Kidney (tissue), 14 donors: ENCODE results near the gene AFF3. TPM values are rescaled to one million over a fixed set of nuclear protein-coding genes. Genes with fewer than 3 reads are reported as not detected.

Source experiments
- DNase-seq, 5 donors: peaks; one replicate each; pipeline ENCODE4 v3.0.0-alpha.2; 2013 to 2020
- FAIRE-seq: peaks from 2 replicates; lab custom pipeline; 2012; peaks lifted over from hg19 to GRCh38; lab: Jason Lieb, UNC
- H3K27ac ChIP-seq, 2 donors: one replicate each; pipeline ENCODE4 v1.7.0; 2013; ENCODE audit warnings: low read depth in 2 of 2, low read length in 2 of 2, inconsistent platforms in 1 of 2
- H3K27me3 ChIP-seq: one replicate; pipeline ENCODE4 v1.7.1; 2013; ENCODE audit warnings: low read length, inconsistent platforms; ENCODE audit not compliant: control insufficient read depth, insufficient read depth
- H3K36me3 ChIP-seq, 3 donors: one replicate each; pipeline versions ENCODE4 v1.7.0 to v1.7.1; 2013; ENCODE audit warnings: low read length in 3 of 3, control low read depth in 1 of 3, inconsistent platforms in 1 of 3; ENCODE audit not compliant: insufficient read depth in 3 of 3, control insufficient read depth in 2 of 3
- H3K4me1 ChIP-seq, 3 donors: one replicate each; pipeline versions ENCODE4 v1.7.0 to v1.7.1; 2013; ENCODE audit warnings: low read length in 3 of 3, inconsistent platforms in 1 of 3, low read depth in 1 of 3; ENCODE audit not compliant: control insufficient read depth in 2 of 3, insufficient read depth in 2 of 3
- H3K4me3 ChIP-seq, 3 donors: one replicate each; pipeline versions ENCODE4 v1.7.0 to v1.8.1; 2013; ENCODE audit warnings: low read length in 3 of 3, control low read depth in 1 of 3, inconsistent platforms in 1 of 3
- H3K9ac ChIP-seq, 3 donors: one replicate each; pipeline versions ENCODE4 v1.7.0 to v1.7.1; 2013; ENCODE audit warnings: low read length in 3 of 3, control low read depth in 1 of 3, inconsistent platforms in 1 of 3
- H3K9me3 ChIP-seq, 3 donors: one replicate each; pipeline versions ENCODE4 v1.7.0 to v1.7.1; 2013; ENCODE audit warnings: low read length in 3 of 3, control low read depth in 1 of 3, inconsistent platforms in 1 of 3; ENCODE audit not compliant: control insufficient read depth in 2 of 3, insufficient read depth in 1 of 3
- CTCF ChIP-seq: IDR thresholded peaks from 3 replicates; pipeline ENCODE4 v1.5.1; 2012; ENCODE audit warnings: mild to moderate bottlenecking, moderate library complexity, borderline replicate concordance; ENCODE audit not compliant: insufficient read depth; ENCODE audit errors: extremely low read depth
- intact Hi-C: fragments of 100-400 bp; cut with DNase I; formaldehyde crosslinking; loops from one replicate; pipeline ENCODE4 v1.11.1; 2022
- polyA plus RNA-seq: library from polyadenylated mRNA; stranded (reverse); fragments of 350-450 nt; fragmentation: Illumina TruSeq; extraction: RNeasy Lipid Tissue Mini Kit (QIAGEN cat#74804); gene quantifications from one replicate; pipeline ENCODE4 v1.2.3, GENCODE V29; 2014; ENCODE audit warnings: low read depth, low replicate concordance; ENCODE audit not compliant: insufficient read depth
- total RNA-seq: library from RNA; stranded (reverse); fragmentation: NEBNext Ultra II Directional; extraction: Animal tissue kit (Norgen Biotek cat#: 25700); gene quantifications from one replicate; pipeline ENCODE4 v1.2.1, GENCODE V29; 2021
- donor health status: control.
- donor health status: control.
- donor health status: control.
- donor health status: control.
- donor health status: control.
- donor health status: DM: yes; HTN: yes; CAD: no.
- donor health status: Normal renal cell carcinoma (clear cell type).

Gene AFF3
- total and polyA plus RNA-seq, 2 donors from 2014 or later: 0.65 to 11.0 TPM

GRCh38 chr2:99634234-99634633 is 508.2 kb downstream of the AFF3 start:
- Histone ChIP-seq H3K36me3 (no peaks in the 10 kb centered on the region), H3K4me3 (no peak overlapping the region), H3K9me3 (no peaks in the 10 kb centered on the region), H3K4me1 (peaks cover 0 to 5% (median 4%) of the 10 kb centered on the region in 3 donors), H3K27me3 (no peaks in the 10 kb centered on the region), H3K27ac (no peak overlapping the region), H3K9ac (no peak overlapping the region)
- intact Hi-C loops: no loop called here
- FAIRE-seq: no peak
- TF ChIP-seq CTCF: no peak
- DNase-seq: no peak

- no peaks in the 10 kb centered on the region for H3K27me3 ChIP-seq
- FAIRE-seq (no peak), DNase-seq (no peak)
- intact Hi-C loops: no loop called here
- H3K9me3 ChIP-seq: no peaks in the 10 kb centered on the region
- no peak for TF ChIP-seq CTCF
- no peaks in the 10 kb centered on the region for H3K36me3 ChIP-seq
- H3K9ac ChIP-seq: no peak overlapping the region
- H3K4me1 ChIP-seq: peaks cover 0 to 3% (median 0%) of the 10 kb centered on the region in 3 donors
- H3K4me3 ChIP-seq: no peak overlapping the region
- H3K27ac ChIP-seq: no peak overlapping the region
Measured at GRCh38 chr2:99631700-99632099, 510.7 kb downstream of the AFF3 start.

GRCh38 chr2:99629320-99629719 is 513.1 kb downstream of the AFF3 start:
- DNase-seq: no peak
- H3K27ac ChIP-seq: no peak overlapping the region
- H3K9me3 ChIP-seq: no peaks in the 10 kb centered on the region
- no peaks in the 10 kb centered on the region for H3K36me3 ChIP-seq
- no peak for FAIRE-seq
- intact Hi-C loops: no loop called here
- TF ChIP-seq CTCF: no peak
- no peaks in the 10 kb centered on the region for H3K27me3 ChIP-seq
- no peaks in the 10 kb centered on the region for H3K4me1 ChIP-seq
- no peak overlapping the region for H3K4me3 ChIP-seq
- no peak overlapping the region for H3K9ac ChIP-seq

GRCh38 chr2:99626158-99626557 is 516.2 kb downstream of the AFF3 start:
- H3K27ac ChIP-seq: no peak overlapping the region
- no peak overlapping the region for H3K9ac ChIP-seq
- no peaks in the 10 kb centered on the region for H3K4me1 ChIP-seq
- no peaks in the 10 kb centered on the region for H3K27me3 ChIP-seq
- no peaks in the 10 kb centered on the region for H3K9me3 ChIP-seq
- DNase-seq (no peak), FAIRE-seq (no peak)
- intact Hi-C loops: no loop called here
- no peaks in the 10 kb centered on the region for H3K36me3 ChIP-seq
- H3K4me3 ChIP-seq: no peak overlapping the region
- TF ChIP-seq CTCF: no peak
